ES-I3 (cell line): Measurements from ENCODE around the gene CAPN15.

Experiments
- H3K36me3 ChIP-seq: 2 replicates; pipeline ENCODE4 v1.6.1; 2013; ENCODE audit warnings: mild to moderate bottlenecking, low read length, control low read depth, moderate library complexity; ENCODE audit not compliant: insufficient read depth
- H3K4me1 ChIP-seq: 2 replicates; pipeline ENCODE4 v1.6.1; 2013; ENCODE audit warnings: mild to moderate bottlenecking, control low read depth, low read length; ENCODE audit not compliant: insufficient read depth
- H3K9ac ChIP-seq: 2 replicates; pipeline ENCODE4 v1.6.1; 2013; ENCODE audit warnings: low read depth, mild to moderate bottlenecking, low read length, moderate library complexity
- H3K9me3 ChIP-seq: 2 replicates; pipeline ENCODE4 v1.6.1; 2013; ENCODE audit warnings: mild to moderate bottlenecking, low read length, moderate library complexity; ENCODE audit not compliant: control insufficient read depth, insufficient read depth

CAPN15 gene

DNA sequence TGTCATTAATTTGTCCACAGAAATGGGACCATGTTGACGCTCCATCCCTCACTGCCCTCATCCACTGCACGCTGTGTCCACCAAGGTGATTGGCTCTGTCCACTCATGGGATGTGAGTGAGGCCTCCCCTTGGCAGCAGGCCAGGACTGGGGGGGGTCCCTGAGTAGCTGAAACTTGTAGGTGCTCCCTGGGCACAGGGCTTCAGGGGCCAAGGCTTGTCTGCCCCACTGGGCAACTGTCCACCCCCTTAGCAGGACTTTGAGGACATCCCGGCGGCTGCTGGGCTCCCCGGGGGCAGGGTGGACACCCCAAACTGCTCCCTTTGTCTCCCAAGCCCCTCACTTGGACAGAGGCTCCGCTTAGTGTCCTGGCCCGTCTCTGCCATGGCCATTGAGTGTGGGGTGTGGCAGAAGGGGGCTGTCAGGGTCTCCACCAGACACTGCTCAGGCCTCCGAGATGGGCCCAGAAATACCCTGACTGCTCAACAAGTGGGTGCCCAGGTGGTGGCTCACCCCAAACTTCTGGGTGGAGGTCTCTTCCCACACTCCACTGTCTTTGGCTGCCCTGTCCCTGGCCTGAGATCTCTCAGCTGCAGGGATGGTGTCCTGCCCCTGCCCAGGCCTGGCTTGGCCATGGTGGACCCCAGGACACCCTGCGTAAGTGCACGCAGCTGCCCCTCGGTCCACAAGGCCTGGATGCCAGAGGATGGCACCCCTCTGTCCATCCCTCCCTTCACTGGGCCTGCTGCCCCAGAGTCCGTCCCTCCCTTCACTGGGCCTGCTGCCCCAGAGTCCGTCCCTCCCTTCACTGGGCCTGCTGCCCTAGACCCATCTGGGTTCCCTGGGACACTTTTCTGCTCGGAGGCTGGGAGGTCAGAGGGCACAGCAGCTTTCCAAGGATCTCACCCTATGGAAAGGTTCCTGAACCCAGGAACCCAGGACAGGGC lies 59.4 kb downstream of the CAPN15 start:
- Histone ChIP-seq H3K9me3 (no peaks in the 10 kb centered on the region), H3K4me1 (peaks cover 5% of the 10 kb centered on the region; the same call in 1 of the 2 replicates), H3K36me3 (no peaks in the 10 kb centered on the region; the same call in 1 of the 2 replicates), H3K9ac (no peak overlapping the region)

DNA sequence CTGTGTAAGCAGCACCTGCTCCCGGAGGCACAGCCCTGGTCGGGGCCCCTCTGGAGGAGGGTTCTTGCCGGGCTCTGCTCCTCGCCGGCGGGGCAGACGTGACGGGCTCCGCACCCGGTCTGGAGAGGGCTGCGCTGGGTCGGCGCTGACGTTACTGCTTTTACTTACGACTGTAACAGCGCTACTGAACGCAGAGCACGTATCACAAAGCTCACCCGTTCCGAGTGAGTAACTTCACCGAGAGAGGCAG lies 61.1 kb downstream of the CAPN15 start:
- Histone ChIP-seq H3K4me1 (no peaks in the 10 kb centered on the region), H3K9ac (peak overlapping the region; percentile 99), H3K9me3 (no peaks in the 10 kb centered on the region), H3K36me3 (no peaks in the 10 kb centered on the region; the same call in 1 of the 2 replicates)

DNA sequence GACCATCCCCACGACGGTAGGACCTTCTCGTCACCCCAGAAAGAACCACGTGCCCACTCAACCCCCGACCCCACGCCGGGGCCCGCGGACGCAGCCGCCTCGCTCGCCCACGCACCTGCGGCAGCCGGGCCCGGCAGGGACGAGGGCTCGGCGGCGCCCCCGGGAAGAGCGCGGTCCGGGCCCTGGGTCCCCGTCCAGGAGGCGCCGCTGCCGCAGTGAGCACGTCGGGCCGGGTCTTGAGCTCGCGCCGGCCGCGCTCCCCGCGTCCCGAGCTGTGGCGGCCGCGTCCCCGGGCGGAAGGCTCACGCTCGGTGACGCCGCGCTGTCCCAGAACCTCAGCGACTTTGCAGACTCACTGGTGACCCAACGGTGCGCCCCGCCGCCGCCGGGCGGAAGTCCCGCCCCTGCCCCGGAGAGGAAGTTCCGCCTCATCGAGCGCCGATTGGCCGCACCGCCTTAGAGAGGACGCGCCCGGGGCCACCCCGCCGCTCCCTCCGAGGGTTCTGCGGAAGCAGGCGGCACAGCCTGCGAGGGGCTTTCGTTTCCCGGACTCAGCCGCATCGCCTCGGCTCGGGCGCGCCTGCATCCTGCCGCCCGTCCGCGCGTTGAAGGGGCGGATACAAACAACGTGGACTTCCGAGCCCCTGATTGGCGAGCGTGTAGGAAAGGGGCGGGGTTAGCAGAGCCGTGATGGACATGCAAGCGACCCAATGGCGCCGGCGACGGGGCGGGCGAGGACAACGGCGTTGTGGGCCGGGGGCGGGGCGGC lies 61.6 kb downstream of the CAPN15 start:
- no peaks in the 10 kb centered on the region for H3K4me1 ChIP-seq
- H3K9me3 ChIP-seq, result no peaks in the 10 kb centered on the region

DNA sequence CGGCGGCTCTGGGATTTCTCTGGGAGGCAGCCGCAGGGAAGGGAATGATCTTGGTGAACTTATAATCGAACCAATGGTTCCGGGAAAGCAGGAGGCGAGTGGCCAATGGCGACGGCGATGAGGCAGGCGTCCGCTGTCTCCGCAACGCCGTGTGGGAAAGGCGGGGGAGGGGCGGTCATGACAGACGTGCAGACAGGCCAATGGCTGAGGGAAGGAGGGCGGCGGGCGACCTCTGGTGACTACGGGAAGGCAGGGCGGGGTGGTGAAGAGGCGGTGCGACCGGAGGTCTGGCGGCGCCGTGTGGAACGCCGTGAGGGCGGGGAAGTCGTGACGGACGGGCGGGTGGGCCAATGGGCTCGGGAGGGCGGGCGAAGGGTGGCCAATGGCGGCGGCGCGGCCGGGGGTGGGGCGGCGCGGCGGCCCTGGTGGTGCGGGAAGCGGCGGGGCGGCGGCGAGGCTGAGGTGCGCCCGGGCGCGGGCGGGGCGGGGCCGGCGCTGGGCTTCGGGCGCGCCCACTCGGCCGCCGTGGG lies 62.2 kb downstream of the CAPN15 start, which contains the start of gene RAB40C:
Gene RAB40C, plus strand, starts transcription at position 409 of the 530 bp plus-strand sequence. CDS start 226 bp downstream, outside the sequence.
- Histone ChIP-seq H3K4me1 (no peaks in the 10 kb centered on the region), H3K9me3 (no peaks in the 10 kb centered on the region), H3K36me3 (no peaks in the 10 kb centered on the region; the same call in 1 of the 2 replicates), H3K9ac (peak within 1 kb of the TSS; percentile 99)

More for the DNA sequence above, 61.6 kb downstream of the CAPN15 start:
- Histone ChIP-seq H3K36me3 (no peaks in the 10 kb centered on the region; the same call in 1 of the 2 replicates), H3K9ac (peak overlapping the region; percentile 99)

DNA sequence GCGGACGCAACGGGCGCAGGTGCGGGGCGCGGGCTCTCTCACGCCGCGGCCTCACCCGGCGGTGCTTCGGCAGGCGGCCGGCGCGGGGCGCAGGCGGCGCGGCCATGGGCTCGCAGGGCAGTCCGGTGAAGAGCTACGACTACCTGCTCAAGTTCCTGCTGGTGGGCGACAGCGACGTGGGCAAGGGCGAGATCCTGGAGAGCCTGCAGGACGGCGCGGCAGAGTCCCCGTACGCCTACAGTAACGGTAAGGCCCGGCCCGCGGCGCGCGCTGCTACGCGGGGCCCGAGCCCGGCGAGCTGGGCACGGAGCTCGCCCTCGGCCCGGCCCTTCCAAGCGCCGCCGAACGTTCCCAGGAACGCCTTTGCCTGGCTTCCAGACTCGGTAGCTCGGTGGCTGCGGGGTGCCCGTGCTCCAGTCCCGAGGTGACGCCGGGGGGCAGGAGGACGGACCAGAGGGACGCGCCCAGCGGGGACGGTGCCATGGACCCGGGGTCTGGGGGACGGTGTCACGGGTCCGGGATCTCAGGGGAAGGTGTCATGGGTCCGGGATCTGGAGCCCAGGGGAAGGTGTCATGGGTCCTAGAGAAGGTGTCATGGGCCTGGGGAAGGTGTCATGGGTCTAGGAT lies 62.8 kb downstream of the CAPN15 start:
- H3K9me3 ChIP-seq, result no peaks in the 10 kb centered on the region
- H3K9ac ChIP-seq, result peak overlapping the region; percentile 71
- H3K36me3 ChIP-seq, result no peaks in the 10 kb centered on the region; the same call in 1 of the 2 replicates
- H3K4me1 ChIP-seq, result no peaks in the 10 kb centered on the region

DNA sequence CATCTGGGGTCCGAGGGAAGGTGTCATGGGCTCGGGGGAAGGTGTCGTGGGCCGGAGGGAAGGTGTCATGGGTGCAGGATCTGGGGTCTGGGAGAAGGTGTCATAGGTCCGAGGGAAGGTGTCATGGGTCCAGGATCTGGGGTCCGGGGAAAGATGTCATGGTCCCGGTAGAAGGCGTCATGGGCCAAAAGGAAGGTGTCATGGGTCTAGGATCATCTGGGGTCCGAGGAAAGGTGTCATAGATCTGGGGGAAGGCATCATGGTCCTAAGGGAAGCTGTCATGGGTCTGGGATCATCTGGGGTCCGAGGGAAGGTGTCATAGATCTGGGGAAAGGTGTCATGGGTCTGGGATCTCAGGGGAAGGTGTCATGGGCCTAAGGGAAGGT lies 63.3 kb downstream of the CAPN15 start:
- peak overlapping the region; percentile 71; the same call in 1 of the 2 replicates for H3K9ac ChIP-seq
- no peaks in the 10 kb centered on the region; the same call in 1 of the 2 replicates for H3K36me3 ChIP-seq
- H3K9me3 ChIP-seq, result no peaks in the 10 kb centered on the region
- no peaks in the 10 kb centered on the region for H3K4me1 ChIP-seq

DNA sequence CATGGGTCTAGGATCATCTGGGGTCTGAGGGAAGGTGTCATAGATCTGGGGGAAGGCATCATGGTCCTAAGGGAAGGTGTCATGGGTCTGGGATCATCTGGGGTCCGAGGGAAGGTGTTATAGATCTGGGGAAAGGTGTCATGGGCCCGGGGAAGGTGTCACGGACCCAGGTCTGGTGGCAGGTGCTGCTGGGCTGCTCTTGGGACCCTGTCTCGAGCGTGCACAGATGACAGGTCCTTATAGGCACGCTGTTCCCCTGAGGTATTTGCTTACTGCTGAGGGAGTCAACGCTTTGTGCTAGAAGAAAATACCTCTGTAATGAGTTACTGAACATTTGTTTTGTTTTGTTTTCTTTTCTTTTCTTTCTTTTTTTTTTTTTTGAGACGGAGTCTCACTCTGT lies 63.7 kb downstream of the CAPN15 start:
- Histone ChIP-seq H3K4me1 (no peaks in the 10 kb centered on the region), H3K9me3 (no peaks in the 10 kb centered on the region), H3K9ac (no peak overlapping the region), H3K36me3 (no peaks in the 10 kb centered on the region; the same call in 1 of the 2 replicates)

DNA sequence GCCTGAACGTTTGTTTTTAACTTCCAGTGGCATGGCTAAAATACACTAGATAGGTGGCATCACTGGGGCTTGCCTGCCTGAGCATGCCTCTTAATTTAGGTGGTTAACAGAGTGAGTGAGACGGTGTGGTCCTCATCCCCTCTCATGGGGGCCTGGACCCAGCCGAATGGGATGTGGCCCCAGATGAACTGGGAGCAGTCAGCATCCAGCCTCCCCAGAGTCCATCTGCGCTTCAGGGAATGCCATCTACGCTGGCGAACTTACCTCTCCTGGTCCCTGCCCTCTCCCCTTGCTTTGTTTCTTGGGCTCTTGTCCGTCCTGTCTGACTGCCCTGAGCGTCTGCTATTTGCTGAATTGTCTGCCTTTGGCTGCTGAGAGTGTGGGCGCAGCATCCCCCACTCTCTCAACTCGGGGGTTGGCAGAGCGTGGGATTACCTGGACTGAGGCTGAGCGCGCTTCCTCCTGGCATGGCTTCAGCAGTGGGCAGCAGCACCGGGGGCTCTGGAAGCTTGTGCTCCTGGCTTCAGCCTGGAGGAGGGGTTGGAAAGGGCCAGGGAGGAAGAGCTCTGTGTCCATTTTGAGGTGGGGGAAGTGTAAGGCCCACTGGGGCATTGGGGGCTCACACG lies 64.5 kb downstream of the CAPN15 start:
- Histone ChIP-seq H3K36me3 (no peaks in the 10 kb centered on the region; the same call in 1 of the 2 replicates), H3K9me3 (no peaks in the 10 kb centered on the region), H3K4me1 (no peaks in the 10 kb centered on the region), H3K9ac (no peak overlapping the region)

DNA sequence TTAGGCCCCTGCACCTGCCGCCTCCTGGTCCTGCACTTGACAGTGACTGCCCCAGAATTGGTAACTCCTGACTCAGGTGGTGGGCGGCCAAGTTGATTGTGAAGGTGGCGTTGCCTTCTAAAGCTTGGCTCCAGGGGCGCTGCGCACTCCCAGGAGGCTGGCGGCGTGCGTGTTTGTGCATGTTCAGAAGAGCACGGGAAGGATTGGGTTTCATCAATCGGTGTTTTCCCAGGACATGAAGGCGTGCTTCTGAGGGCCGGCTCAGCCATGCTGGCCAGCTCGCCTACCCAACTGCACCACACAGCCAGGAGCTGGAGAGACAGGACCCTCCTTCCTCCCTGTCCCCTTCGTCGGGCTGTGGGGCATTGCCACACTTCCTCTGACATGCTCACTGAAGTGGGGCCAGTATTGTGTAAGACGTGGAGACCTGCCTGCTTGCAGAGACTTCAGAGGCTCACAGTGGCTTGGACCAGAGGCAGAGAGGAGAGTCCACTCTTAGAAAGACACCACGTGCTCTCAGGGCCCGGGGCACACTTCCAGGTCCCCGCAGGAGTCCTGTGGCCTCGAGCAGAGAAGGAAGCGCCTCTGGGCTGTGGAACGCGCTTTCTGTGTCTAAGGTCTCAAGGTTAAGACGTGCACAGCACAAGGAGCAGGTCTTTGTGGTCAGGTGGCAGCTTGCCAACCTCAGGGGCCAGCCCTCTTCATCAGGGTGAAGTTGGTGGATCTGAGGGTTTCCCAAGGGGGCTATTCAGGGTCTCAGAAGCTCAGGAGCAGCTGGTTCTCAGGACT lies 65.2 kb downstream of the CAPN15 start:
- Histone ChIP-seq H3K36me3 (no peaks in the 10 kb centered on the region; the same call in 1 of the 2 replicates), H3K4me1 (no peaks in the 10 kb centered on the region), H3K9me3 (no peaks in the 10 kb centered on the region), H3K9ac (no peak overlapping the region)

DNA sequence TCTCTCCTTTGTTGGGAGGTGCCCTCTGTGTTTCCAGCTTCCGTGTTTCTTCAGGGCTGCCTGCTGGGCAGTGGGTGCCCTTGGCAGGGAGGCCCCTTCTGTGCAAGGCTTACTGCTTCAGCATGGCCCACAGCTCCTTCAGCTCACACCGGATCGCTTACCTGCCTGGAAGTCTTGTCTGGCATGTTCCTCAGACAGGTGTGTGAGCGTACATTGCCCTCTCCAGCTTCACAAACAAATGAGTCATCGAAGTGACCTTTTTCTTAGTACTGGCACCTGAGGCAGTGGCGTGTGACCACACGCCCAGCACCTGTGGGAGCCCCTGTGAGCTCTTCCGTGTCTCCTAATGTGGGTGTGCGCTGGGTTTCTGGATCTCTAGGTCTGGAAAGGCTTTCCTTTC lies 65.9 kb downstream of the CAPN15 start:
- no peak overlapping the region for H3K9ac ChIP-seq
- no peaks in the 10 kb centered on the region for H3K4me1 ChIP-seq
- no peaks in the 10 kb centered on the region for H3K9me3 ChIP-seq
- no peaks in the 10 kb centered on the region for H3K36me3 ChIP-seq

DNA sequence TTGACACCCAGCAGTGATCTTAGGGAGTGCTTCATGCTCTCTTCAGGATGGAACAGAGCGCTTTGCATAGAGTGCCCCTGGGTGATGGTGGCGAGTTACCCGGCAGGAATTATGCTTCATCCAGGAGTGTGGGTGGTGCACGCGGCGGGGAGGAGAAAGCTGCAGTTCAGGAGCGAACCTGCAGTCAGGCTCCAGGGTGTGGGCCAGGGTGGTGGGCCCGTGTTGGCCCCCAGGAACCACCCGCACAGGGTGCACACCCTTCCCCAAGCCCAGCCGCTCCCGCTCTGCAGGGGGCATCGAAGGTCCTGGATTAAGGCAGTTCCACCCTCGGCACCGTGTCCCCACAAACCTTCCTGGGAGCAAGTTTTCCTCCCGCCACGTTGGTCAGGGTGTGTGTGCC lies 66.3 kb downstream of the CAPN15 start:
- Histone ChIP-seq H3K4me1 (no peaks in the 10 kb centered on the region), H3K36me3 (no peaks in the 10 kb centered on the region), H3K9ac (no peak overlapping the region), H3K9me3 (no peaks in the 10 kb centered on the region)

DNA sequence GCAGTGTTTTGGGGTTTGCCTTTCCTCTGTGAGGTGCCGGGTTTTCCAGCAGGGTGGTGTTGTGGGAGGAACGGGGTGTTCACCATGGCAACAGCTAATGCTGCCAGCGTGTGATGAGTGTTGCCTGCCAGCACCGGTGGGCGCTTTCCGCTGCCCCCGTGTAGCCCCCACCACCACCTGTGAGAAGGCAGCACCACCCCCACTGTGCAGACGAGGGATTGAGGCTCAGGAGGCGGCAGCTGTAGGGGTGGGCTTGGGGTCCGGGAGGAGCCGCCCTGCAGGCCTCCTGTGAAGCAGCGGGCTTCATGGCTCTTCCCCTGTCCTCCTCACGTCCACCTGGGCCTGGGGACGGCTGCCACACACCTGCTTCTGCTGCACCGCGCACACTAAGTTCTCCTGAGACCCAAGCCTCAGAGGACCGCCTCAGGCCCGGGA lies 67.6 kb downstream of the CAPN15 start:
- H3K9me3 ChIP-seq, result no peaks in the 10 kb centered on the region
- no peak overlapping the region for H3K9ac ChIP-seq
- no peaks in the 10 kb centered on the region for H3K4me1 ChIP-seq
- H3K36me3 ChIP-seq, result no peaks in the 10 kb centered on the region
